ENCODE results near the gene SYVN1.

- no peak for TF ChIP-seq JUNB (IDR thresholded peaks at IDR 0.05)
- TF ChIP-seq CTCF (IDR thresholded peaks at IDR 0.05), result no peak
- TF ChIP-seq CHD2 (IDR thresholded peaks at IDR 0.05; ENCODE audit: low read length, partially characterized antibody), result no peak
- no peak for TF ChIP-seq HES2 (IDR thresholded peaks at IDR 0.05)
- no peak for TF ChIP-seq POLR2A (IDR thresholded peaks at IDR 0.05; ENCODE audit: low read length)
- no peak for TF ChIP-seq HDAC2 (IDR thresholded peaks at IDR 0.05)
Measured at GRCh38 chr11:65083134-65083833, 51.0 kb downstream of the SYVN1 start.
